Heart left ventricle (tissue), 16 donors: Measurements from ENCODE around the gene PRPF6. TPM values are rescaled to one million over a fixed set of nuclear protein-coding genes. Genes with fewer than 3 reads are reported as not detected.

ENCODE experiments used
- ATAC-seq, 4 donors: fragments of 200-7000 bp; cut with Tn5 transposase; one replicate each; pipeline ENCODE4 v1.9.1; 2020 to 2022; ENCODE audit warnings: moderate library complexity in 4 of 4, mild to moderate bottlenecking in 3 of 4, moderate number of reproducible peaks in 1 of 4
- DNase-seq, 5 donors: peaks; one replicate each; pipeline ENCODE4 v3.0.0-alpha.2; 2020
- H3K27ac ChIP-seq, 12 donors: fragments of 200-600 bp; sonication (generic) in 4 of 12; one replicate each; pipeline versions ENCODE4 v1.5.0 to v1.8.0; 2016 to 2022; ENCODE audit warnings: mild to moderate bottlenecking in 2 of 12
- H3K27me3 ChIP-seq, 9 donors: fragments of 200-600 bp; sonication (generic) in 2 of 9; one replicate each; pipeline versions ENCODE4 v1.5.1 to v1.8.0; 2016 to 2022; ENCODE audit warnings: mild to moderate bottlenecking in 3 of 9
- H3K36me3 ChIP-seq, 9 donors: fragments of 200-600 bp; sonication (generic) in 2 of 9; one replicate each; pipeline versions ENCODE4 v1.5.0 to v1.8.0; 2018 to 2022; ENCODE audit warnings: mild to moderate bottlenecking in 2 of 9
- H3K4me1 ChIP-seq, 12 donors: fragments of 200-600 bp; sonication (generic) in 4 of 12; one replicate each; pipeline versions ENCODE4 v1.5.0 to v1.8.0; 2016 to 2022; ENCODE audit warnings: mild to moderate bottlenecking in 3 of 12
- H3K4me3 ChIP-seq, 12 donors: fragments of 200-600 bp; sonication (generic) in 4 of 12; one replicate each; pipeline versions ENCODE4 v1.5.0 to v1.8.0; 2017 to 2022; ENCODE audit warnings: mild to moderate bottlenecking in 9 of 12, moderate library complexity in 4 of 12
- H3K9me3 ChIP-seq, 12 donors: fragments of 200-600 bp; sonication (generic) in 4 of 12; one replicate each; pipeline versions ENCODE4 v1.5.0 to v1.8.0; 2016 to 2022; ENCODE audit warnings: mild to moderate bottlenecking in 1 of 12
- CTCF ChIP-seq, 12 donors: fragments of 200-600 bp; sonication (generic) in 4 of 12; IDR thresholded peaks; one replicate each; pipeline versions ENCODE4 v1.5.0 to v1.8.0; 2018 to 2022; ENCODE audit warnings: antibody characterized with exemption in 12 of 12, mild to moderate bottlenecking in 5 of 12
- POLR2A ChIP-seq, 2 donors: fragments of 450-650 bp; IDR thresholded peaks; one replicate each; pipeline ENCODE4 v1.6.1; 2017; ENCODE audit warnings: antibody characterized with exemption in 2 of 2, mild to moderate bottlenecking in 2 of 2, moderate library complexity in 2 of 2
- WGBS, 4 donors: extraction: QIAGEN DNeasy Blood & Tissue Kit in 2 of 4; methylation state at CpG; one replicate each; pipeline versions ENCODE4 v1.1.5 to v1.1.7; 2013 to 2018; 5-methylcytosine and 5-hydroxymethylcytosine counted together
- intact Hi-C, 10 donors: fragments of 100-400 bp; cut with DNase I; formaldehyde crosslinking; loops; one replicate each; pipeline versions ENCODE4 v1.11.1 to v1.14.2; 2022
- polyA plus RNA-seq, 2 donors: library from polyadenylated mRNA; stranded (reverse); fragments of 200-250 nt; gene quantifications; one replicate each; pipeline ENCODE4 v1.2.3, GENCODE V29; 2013
- total RNA-seq, 9 donors: library from RNA; depleted of rRNA in 2 of 9; stranded (reverse); fragments of >200 nt in 2 of 9; fragmentation: NEBNext Ultra II Directional in 3 of 9; extraction: Animal tissue kit (Norgen Biotek cat#: 25700) in 3 of 9; gene quantifications; one replicate each; pipeline versions ENCODE4 v1.1.0 to v1.2.4, GENCODE V29; 2016 to 2023
- donor health status: ischemic (EF 13 %, LVEDD 7.1; RV severe dilation, severe dysfunction).
- donor health status: healthy with polysubstance abuse.
- donor health status: DM: no; HTN: yes; CAD: no.
- donor health status: DM: no; HTN: no; CAD: no.
- donor health status: ischemic (EF 25% LVEDD 6.9; RV normal size, moderate dysfunction).
- donor health status: ischemic (EF 25% LVEDD 5.7; RV mildly dilated, moderate dysfunction).
- donor health status: healthy.
- donor health status: DM: yes; HTN: yes; CAD: no.
- donor health status: ischemic (EF 35%, LVEDD 5.7; RV mildly dilated, moderate dysfunction).
- donor health status: nonischemic (EF 11% LVEDD 7.7; RV severe dilation, severe dysfunction).
- donor health status: DM: yes; HTN: yes; CAD: no.
- donor health status: PGD.
- donor health status: ischemic (EF 29% LVEDD 5.4; RV normal size, mild dysfunction).
- donor health status: nonischemic (EF 23%, LVEDD 6.1; RV moderate dilation, normal function).

PRPF6 gene
- total and polyA plus RNA-seq, 11 donors, result 31.0 to 62.6 (median 47.6) TPM

DNA sequence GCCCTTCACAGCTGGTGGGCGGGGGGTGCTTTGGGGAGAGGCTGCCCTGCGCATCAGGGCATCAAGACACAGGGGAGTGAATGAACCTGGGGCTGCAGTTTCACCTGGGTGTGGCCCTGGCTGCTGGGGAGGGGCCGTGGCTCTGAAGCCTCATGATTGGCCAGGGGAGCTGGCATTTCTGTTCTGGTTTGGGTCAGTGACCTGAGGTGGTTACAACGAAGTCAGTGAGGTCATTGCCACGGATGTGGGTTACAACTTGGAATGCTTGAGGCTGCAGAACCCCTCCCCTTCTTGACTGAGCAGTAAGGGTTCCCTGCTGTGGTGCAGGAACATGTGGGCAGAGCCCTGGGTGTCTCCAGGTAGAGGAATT is 85.0 kb downstream of the PRPF6 start:
- TF ChIP-seq POLR2A (IDR thresholded peaks at IDR 0.05), result no peak
- TF ChIP-seq CTCF (IDR thresholded peaks at IDR 0.05), result no peak
- intact Hi-C loops, result loop anchor here in 1 of 10 donors (10.0 kb wide), 1 partner anchor 171 kb away; the partner anchor contains the start of gene DNAJC5
- H3K27ac ChIP-seq, result no peak overlapping the region
- no peak for DNase-seq
- no peak for ATAC-seq
- no peak overlapping the region for H3K4me3 ChIP-seq
- H3K4me1 ChIP-seq, result peaks cover 6 to 43% (median 20%) of the 10 kb centered on the region in 12 donors
- 53 to 68% (median 60%) methylated on average over 5 of the region's 5 CpGs for WGBS, 4 donors
- H3K27me3 ChIP-seq, result no peaks in the 10 kb centered on the region
- peaks cover 0 to 8% (median 0%) of the 10 kb centered on the region in 9 donors for H3K36me3 ChIP-seq
- no peaks in the 10 kb centered on the region for H3K9me3 ChIP-seq

GRCh38 chr20:64067005-64067632 is 86.2 kb downstream of the PRPF6 start:
- DNase-seq (no peak), ATAC-seq (no peak)
- Histone ChIP-seq H3K27ac (no peak overlapping the region), H3K9me3 (no peaks in the 10 kb centered on the region), H3K36me3 (peaks cover 0 to 10% (median 4%) of the 10 kb centered on the region in 9 donors), H3K4me1 (peaks cover 6 to 42% (median 19%) of the 10 kb centered on the region in 12 donors), H3K27me3 (no peaks in the 10 kb centered on the region), H3K4me3 (no peak overlapping the region)
- TF ChIP-seq POLR2A (IDR thresholded peaks at IDR 0.05) (no peak), CTCF (IDR thresholded peaks at IDR 0.05) (no peak)
- intact Hi-C loops, result loop anchor here in 1 of 10 donors (10.0 kb wide), 1 partner anchor 172 kb away; the partner anchor contains the start of gene DNAJC5
- 73 to 89% (median 84%) methylated on average over 6 of the region's 6 CpGs for WGBS, 4 donors

GRCh38 chr20:64067733-64068307 is 86.9 kb downstream of the PRPF6 start:
- WGBS, 4 donors, result 71 to 90% (median 78%) methylated on average over 4 to 12 of the region's 12 CpGs
- Histone ChIP-seq H3K27me3 (no peaks in the 10 kb centered on the region), H3K4me3 (no peak overlapping the region), H3K27ac (no peak overlapping the region), H3K36me3 (peaks cover 0 to 14% (median 8%) of the 10 kb centered on the region in 9 donors), H3K9me3 (no peaks in the 10 kb centered on the region), H3K4me1 (peaks cover 2 to 35% (median 13%) of the 10 kb centered on the region in 12 donors)
- ATAC-seq (no peak), DNase-seq (no peak)
- TF ChIP-seq POLR2A (IDR thresholded peaks at IDR 0.05), result no peak
- TF ChIP-seq CTCF (IDR thresholded peaks at IDR 0.05), result no peak
- intact Hi-C loops, result loop anchor here in 1 of 10 donors (10.0 kb wide), 1 partner anchor 173 kb away; the partner anchor contains the start of gene DNAJC5

GRCh38 chr20:64068386-64069208 is 87.7 kb downstream of the PRPF6 start:
- TF ChIP-seq CTCF (IDR thresholded peaks at IDR 0.05) (no peak), POLR2A (IDR thresholded peaks at IDR 0.05) (no peak)
- peaks cover 2 to 33% (median 11%) of the 10 kb centered on the region in 12 donors for H3K4me1 ChIP-seq
- WGBS, 4 donors, result 78 to 92% (median 85%) methylated on average over 10 to 12 of the region's 12 CpGs
- DNase-seq (no peak), ATAC-seq (no peak)
- no peaks in the 10 kb centered on the region for H3K9me3 ChIP-seq
- intact Hi-C loops, result loop anchor here in 1 of 10 donors (10.0 kb wide), 1 partner anchor 174 kb away; the partner anchor contains the start of gene DNAJC5
- no peaks in the 10 kb centered on the region for H3K27me3 ChIP-seq
- H3K4me3 ChIP-seq, result no peak overlapping the region
- H3K27ac ChIP-seq, result no peak overlapping the region
- peaks cover 0 to 21% (median 14%) of the 10 kb centered on the region in 9 donors for H3K36me3 ChIP-seq
